Fibroblast of peridontal ligament (primary cell): Measurements from ENCODE around the gene DLG2.

Experiments used
- DNase-seq: peaks from one replicate; pipeline ENCODE4 v3.0.0-alpha.2; 2010; ENCODE audit errors: extremely low read depth

Gene DLG2

DNA sequence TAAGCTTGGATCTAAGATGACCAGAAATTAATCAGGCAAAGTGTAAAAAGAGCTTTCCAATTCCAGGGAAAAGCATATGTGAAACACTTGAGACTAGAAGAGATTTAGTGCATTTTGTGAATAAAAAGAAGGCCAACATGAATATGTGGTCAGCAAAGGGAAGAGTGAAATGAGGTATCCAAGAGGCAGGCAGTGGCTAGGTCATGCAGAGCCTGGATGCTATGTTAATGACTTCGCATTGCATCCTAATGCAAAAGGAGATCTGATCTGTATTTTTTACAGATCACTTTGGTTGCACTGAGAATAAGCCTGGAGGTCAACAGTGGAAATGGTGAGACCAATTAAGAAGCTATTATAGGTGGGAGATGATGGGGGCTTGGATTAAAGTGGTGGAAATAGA lies 1699.7 kb downstream of the DLG2 start:
- DNase-seq = no peak

DNA sequence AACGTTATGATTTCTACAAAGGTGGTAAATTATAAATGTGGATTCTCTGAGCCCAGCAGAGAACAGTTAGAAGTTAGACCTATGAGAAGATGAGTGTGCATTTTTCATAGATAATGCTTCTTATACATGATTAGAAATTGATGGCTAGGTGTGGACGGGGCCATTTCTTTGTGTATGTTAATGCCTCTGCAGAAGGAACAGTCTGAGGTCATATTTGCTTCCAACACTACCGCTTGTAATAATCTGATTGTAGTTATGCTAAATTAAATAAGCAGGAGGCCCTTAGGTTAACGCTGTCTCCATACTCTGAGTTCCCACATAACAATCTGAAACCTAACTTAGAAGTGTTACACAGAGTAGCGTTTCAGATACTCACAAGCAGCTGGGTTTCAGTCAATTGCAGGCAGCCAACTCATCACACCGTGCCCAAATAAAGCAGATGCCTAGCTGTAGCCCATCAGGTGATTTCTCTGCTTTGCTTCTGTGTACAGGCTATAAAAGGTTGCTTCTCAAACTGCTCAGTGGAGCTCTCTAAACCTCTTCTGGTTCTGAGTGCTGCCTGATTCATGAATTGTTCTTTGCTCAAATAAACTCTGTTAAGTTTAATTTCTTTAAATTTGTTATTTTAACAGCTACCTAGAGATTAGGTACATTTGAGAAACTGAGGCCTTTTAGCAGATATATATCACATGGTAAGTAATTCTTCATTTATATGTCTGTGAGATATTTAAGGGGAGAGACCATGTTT lies 1702.2 kb downstream of the DLG2 start:
- DNase-seq = no peak

- DNase-seq = no peak
Observed at GRCh38 chr11:83923961-83924360, 1703.2 kb downstream of the DLG2 start.

DNA sequence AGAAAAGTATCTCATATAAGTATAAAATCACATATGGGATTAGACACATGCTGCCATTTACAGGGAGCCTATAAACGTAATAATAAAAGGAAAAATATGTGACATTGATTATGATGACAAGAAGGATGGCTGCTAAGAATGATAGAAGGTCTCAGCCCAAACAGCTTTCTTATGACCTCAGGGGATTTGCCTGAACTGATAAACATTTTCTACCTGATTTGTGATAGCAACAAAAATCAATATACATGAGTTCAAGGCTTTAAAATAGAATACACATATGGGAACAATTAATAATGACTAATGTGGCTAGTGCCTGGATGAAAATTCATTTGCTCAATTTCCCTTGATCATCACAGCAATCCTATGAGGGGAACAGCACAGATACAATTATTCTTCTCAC lies 1704.2 kb downstream of the DLG2 start:
- no peak for DNase-seq

GRCh38 chr11:83922318-83922717 lies 1704.8 kb downstream of the DLG2 start:
- no peak for DNase-seq

DNA sequence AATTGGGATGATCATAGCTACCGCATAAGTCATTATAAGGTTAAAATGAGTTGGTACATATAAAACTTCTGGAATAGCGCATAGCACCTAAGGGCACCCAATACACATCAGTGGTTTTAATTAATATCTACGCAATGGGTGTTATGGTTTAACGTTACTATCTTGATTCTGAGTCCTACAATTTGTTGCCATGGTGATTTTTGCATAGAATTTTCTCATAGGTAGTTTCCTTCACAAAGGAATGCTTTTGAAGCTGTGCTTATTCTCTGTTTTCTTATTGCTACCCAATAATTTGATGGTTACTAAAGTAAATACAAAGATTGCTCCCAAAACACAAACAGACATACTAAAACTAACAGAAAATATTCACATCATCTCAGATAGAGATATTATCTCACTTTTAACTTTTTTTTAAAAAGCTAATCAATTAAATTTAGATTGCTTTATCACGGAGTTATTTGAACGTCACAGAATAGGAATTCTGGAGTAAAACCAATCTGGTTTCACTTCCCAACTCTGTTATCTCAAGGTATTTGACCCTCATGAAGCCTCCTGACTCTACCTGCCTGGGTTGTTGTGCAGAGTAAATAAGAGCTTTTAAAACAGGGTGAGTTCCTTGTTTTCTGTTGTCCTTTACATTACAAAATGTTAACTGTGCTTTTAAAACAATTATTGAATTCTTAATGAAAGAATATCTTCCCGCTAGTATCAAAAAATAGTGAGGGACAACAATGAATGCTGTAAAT lies 1705.5 kb downstream of the DLG2 start:
- DNase-seq = no peak

- DNase-seq = no peak
Observed at GRCh38 chr11:83918476-83918875, 1708.7 kb downstream of the DLG2 start.

GRCh38 chr11:83914995-83915394 lies 1712.1 kb downstream of the DLG2 start:
- DNase-seq = no peak

DNA sequence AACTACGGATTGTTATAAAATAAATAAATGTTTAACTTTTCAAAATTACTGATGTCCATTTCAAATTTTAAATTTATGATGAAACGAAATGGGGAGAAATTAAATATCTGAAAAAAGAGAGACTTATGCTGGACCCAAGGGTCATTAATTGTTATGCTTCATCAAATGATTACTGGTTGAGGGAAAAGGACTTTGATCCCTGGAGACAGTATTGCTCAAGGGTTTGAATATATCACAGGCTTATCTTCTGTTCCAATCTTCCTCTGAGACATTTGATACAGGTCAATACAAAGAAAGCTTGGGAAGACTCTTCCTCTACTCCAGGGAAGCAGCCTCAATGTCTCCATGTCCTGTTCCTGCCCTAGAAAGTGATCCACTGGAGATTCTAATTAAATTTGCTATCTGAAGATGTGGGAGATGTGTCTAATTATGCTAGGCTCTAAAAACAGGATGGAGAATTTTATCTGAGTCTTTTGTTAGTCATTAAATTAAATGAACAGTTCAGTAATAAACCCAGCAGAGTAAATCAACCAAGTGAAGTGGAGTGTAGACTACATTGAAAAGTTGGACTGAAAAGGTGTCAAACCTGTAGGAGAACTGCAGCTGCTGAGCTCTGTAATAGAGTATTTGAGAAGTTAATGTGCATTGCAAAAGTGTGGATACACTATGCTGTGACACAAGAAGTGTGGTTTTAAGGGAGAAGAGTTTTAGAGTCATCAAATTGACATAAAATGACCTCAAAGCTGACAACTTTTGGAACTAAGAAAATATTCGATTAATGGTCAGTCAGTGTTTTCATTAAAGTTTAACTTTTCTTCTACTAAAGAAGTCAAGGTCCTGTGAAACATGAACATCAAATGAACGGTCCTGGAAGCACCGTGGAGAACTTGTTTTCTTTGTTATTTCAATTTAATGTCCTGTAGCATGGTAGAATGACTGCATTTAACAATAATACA lies 1717.3 kb downstream of the DLG2 start:
- no peak for DNase-seq

DNA sequence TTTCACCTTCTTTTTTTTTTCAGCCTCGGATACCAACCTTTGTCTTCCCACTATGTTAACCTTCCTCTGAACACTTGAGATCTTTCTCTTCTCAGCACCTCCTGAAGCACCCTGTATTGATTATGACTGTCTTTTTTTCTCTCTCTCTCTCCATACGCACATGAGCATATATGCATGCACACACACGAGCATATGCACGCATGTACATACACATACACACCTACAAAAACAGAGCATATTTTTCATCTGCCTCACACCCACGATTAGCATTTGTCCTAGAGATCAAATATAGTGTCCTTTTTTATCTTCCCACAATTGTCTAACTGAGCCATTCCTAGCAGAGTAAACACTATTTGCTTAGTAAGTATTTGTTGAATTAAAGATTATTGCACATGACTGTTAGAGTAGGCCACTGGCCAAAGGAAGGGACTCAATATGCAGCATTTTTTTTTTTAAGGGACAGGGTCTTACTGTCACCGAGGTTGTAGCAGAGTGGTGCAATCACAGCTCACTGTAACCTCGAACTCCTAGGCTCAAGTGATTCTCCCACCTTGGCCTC lies 1718.8 kb downstream of the DLG2 start:
- no peak for DNase-seq

GRCh38 chr11:83895516-83895915 lies 1731.6 kb downstream of the DLG2 start:
- DNase-seq = no peak

GRCh38 chr11:83881428-83881827 lies 1745.7 kb downstream of the DLG2 start:
- DNase-seq = no peak

- DNase-seq = no peak
Observed at GRCh38 chr11:83871054-83871453, 1756.1 kb downstream of the DLG2 start.

DNA sequence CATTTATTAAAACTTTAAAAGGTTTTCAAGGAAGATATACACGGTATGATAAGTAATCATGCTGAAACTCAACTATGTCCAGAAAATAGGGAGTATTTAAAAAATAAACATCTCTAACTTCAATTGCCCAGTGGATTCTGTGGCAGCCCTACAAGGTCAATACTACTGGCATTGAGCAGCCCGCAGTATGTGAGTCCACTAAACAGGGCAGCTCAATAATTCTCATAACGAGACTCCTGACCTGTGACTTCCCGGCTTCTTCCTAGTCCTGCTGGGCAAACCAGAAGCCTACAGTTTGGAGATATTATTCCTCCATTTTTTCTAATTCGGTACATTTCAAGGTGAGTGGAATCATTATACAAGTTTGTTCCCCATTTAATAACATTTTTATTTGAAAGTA lies 1760.5 kb downstream of the DLG2 start:
- no peak for DNase-seq

DNA sequence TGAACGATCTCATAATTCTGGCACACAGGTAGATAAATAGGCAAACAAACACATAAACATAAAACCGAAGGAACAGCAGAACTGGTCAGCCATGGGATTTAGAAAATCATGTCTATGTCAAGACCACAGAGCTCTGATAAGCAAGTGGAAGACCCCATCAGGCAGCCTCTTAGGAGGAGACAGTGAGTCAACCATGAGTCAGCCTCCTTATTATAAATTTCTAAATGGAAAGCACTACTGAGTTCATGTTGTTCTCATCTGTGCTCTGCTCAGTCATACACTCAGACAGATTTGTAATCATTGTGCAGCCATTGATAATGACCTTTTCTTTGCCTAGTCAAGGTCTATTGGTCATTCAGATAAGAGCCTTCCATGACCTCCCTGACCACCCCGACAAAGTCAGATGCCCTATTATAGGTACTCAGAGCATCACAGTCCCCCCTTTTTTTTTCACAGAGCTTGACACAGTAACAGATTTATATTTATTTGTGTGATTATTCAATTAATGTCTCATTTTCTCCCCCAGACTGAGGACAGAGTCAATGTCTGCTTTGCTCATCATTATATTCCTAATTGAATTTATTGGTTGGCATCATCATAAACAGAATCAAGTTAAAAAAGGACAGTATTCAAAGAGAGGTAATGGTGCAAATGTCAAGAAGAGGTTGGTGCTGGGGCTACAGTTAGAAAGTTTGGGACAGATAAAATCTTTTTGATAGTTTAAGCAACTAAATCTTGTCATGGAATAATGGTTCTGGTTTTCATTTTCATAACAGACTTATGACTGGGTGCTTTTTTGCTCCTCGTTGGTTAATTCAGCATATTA lies 1761.3 kb downstream of the DLG2 start:
- no peak for DNase-seq

- no peak for DNase-seq
Observed at GRCh38 chr11:83864412-83865057, 1762.6 kb downstream of the DLG2 start.

- DNase-seq = no peak
Observed at GRCh38 chr11:83863272-83863671, 1763.9 kb downstream of the DLG2 start.

- no peak for DNase-seq
Observed at GRCh38 chr11:83862691-83863090, 1764.5 kb downstream of the DLG2 start.

GRCh38 chr11:83862033-83862432 lies 1765.1 kb downstream of the DLG2 start:
- DNase-seq = no peak

DNA sequence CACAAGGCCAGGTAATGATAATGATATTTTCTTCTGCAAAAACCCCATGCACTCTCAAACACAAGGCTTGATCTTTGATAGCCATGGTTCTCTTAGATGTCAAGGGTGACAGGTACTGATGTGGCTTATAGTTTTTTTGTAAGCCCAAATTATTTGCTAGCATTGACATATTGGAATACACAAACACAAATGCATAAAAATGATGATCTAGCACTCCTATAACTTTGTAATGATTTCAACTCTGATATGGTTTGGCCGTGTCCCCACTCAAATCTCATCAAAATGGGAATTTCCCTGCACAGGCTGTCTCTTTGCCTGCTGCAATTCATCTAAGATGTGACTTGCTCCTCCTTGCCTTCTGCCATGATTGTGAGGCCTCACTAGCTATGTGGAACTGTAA lies 1768.5 kb downstream of the DLG2 start:
- DNase-seq = no peak

GRCh38 chr11:83855237-83855636 lies 1771.9 kb downstream of the DLG2 start:
- DNase-seq = no peak
